RPMI8226 (cell line): ENCODE results near the gene SLC2A6.

Source experiments
- DNase-seq: peaks from one replicate; pipeline ENCODE4 v3.0.0-alpha.2; 2015

The SLC2A6 gene

GRCh38 chr9:133495327-133496293 is 16.7 kb upstream of the SLC2A6 start:
- DNase-seq, result no peak

- no peak for DNase-seq
These were observed 15.9 kb upstream of the SLC2A6 start for GRCh38 chr9:133494636-133495326.

DNA sequence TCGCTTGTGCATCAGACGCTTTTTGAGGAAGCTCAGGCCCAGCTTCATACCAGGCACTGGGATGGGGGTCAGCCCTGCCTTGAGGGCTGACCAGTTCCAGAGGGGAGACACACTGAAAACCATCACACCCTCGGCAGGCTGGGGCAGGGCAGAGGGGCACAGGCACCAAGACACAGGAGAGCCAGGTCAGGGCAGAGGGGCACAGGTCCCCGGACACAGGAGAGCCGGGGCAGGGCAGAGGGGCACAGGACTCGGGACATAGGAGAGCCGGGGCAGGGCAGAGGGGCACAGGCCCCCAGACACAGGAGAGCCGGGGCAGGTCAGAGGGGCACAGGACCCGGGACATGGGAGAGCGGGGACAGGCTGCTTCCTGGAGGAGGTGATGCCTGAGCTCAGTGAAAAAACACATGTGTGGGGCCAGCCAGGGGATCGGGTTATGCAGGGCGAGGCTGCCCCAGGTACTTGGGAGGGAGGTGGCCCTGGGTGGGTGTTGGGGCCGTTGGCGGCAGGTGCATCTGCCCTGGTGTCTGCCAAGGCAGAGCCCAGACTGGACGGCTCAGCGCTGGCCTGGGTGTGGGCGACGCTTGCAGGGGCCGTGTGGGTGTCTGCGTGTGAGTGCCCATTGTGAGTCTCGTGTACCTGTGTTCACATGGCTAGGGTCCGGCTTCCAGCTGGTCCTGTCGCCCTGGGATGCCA is 15.1 kb upstream of the SLC2A6 start:
- DNase-seq, result no peak

DNA sequence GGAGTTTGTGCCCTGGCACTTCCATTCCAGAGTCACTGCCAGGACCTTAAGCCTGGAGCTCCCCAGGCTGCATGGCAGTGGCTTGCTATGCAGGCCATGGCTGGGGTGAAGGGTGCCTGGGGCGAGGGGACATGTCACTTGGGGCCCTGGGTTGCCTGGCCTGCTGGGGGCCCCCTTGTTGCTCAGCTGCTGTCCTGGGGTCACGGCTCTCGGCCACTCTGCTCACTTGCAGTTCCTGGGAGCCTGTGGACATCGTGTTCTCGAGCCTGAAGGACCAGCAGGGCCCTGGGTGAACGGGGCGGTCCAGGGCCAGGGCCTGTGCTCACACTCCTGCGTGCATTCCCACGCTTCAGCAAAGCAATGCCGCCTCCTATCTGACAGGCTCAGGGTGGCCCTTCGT is 14.5 kb upstream of the SLC2A6 start:
- no peak for DNase-seq

DNA sequence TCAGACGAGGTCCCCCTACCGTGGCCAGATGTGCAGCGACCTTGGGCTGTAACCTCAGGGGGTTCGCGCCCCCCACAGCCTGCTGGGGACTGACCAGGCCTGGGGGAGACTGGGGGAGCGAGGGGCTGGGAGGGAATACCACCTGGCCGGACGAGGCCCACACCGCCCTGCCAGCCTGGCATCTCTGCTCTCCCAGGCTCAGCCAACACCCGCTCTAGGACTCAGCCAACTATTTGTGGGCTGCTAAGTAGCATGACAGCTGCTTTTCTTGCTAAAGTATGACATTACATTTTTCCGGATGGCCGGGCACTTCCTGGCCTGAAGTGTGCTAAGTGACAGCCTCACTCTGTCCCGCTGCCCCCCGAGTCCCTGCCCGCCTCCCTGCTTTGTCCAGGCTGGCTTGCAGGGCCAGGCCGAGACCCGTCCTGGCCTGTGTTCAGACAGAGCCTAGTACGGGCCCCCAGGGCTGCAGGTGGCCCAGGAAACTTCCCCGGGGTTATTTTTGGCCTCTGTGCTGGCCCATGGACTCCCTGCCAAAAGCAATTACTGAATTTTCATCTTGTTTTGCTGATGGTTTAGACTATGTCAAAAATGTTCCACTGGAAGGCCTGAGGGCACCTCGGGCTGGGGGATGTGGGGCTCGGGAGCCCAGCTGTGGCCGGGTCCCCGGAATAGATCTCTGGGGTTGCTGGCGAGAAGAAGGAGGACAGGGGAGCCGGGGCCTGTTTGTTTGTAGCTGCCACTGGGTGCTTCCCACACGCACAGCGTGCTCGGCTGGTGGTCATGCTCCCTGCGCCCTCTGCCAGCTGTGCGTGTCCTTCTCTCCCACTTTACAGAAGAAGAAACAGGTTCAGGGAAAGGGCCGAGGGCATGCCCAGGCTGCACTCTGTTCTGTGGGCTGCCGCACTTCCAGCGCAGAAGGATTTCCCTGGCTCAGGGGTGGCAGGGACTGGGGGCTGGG is 13.4 kb upstream of the SLC2A6 start:
- peak; percentile 82 for DNase-seq

DNA sequence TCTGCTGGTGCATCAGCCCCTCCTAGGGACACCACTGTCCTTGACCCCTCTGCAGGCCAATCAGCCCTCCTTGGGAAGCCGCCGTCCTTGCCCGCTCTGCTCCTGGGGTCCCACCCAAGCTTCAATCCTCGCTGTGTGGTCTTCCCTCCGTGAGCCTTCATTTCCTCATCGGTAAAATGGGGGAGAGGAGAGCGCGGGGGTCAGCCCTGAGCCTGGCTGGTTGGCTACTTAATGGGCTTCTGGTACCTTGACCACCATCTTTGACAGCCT is 12.7 kb upstream of the SLC2A6 start:
- DNase-seq, result no peak

DNA sequence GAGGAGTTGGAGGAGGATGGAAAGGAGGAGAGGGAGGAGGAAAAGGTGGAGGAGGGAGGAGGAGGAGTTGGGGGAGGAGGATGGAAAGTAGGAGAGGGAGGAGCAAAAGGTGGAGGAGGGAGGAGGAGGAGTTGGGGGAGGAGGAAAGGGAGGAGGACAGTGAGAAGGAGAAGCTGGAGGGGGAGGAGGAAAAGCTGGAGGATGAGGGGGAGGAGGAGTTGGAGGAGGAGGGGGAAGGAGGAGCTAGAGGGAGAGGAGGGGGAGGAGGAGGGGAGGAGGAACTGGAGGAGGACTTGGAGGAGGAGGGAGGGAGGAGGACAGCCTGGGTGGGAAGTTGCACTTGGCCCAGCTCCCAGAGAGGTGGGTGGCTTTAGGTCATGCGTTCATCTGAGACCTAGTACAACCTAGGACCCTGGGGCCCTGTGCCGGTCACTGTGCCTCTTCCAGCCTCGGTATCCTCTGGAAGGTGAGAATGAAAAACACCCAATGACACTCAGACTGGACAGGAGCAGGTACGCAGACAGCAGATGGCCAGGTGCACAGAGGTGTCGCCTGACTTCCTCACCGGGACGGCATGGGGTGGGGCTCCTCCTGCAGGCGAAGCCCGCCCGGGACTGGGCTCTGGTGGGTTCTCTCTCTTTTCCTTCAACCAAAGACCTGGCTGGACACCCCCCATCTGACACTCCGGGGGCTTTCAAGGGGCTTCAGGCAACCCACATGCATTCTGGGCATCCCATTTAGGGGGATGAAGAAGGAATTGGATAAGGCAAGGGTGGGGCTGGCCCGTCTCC is 12.2 kb upstream of the SLC2A6 start:
- DNase-seq, result peak; percentile 65

GRCh38 chr9:133490201-133490681 is 11.3 kb upstream of the SLC2A6 start:
- DNase-seq, result no peak

DNA sequence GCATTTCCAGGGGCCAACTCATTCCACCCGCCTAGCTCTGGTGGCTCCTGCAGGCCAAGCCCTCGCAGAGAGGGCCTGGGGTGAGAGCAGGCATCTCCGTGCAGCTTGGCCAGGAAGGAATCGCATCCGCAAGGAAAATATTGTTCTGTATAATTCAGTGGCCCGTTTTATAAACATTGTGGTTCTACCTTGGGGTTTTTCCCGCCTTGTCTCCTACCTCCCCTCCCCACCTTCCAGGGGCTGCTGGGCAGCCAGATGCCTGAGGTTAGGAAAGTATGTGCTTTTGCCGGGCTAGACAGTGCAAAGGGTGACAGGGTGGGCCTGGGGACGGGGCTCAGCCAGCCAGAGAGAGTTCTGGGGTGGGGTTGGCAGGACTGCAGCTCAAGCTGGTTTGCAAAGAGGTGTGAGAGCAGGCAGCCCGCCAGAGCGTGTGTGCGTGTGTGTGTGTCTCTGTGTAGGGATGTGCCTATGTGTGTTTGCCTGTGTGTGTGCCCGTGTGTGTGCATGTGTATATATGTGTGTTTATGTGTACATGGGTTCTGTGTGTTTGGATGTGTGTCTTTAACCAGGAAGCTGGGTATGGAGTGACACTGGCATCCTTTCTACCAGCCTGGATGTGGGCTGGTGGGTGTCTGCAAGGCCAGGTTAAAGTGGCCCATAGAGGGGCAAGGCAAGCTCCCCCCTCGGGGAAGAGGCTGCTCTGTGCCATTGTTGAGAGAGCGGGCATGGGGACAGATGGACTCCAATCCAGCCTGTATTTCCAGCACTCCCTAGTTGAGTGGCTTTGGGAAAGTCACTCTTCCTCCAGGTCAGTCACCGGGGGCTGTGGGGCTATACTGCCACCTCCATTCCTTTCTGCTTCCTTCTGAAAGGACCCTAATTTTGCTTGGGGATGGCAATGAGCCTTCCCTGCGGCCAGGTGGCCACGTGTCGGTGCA is 10.6 kb upstream of the SLC2A6 start:
- no peak for DNase-seq

DNA sequence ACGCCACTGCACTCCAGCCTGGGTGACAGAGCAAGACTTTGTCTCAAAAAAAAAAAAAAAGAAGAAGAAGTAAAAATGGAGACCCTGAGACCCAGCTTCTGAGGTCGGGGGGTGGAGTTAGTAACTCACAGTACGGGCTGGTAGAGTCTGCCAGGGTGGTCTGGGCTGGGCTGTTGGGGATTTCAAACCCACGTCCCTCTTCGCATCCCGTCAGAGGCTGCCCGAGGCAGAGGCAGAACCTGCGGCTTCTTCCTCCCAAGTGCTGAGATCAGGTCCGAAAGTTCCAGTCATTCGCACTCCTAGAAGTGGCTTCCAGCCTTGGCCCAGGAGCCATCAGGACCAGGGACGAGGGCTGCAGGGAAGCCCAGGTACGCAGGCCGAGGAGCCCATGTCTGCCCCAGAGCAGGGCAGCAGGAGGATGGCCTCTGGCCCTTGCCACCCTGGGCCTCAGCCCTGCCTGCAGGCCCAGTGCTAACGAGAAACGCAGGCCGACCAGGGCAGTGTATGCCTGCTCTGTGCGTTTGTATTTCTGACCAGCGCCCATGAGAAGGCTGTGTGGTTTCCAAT is 9.9 kb upstream of the SLC2A6 start:
- no peak for DNase-seq

- no peak for DNase-seq
These were observed 8.4 kb upstream of the SLC2A6 start for GRCh38 chr9:133487331-133487725.

DNA sequence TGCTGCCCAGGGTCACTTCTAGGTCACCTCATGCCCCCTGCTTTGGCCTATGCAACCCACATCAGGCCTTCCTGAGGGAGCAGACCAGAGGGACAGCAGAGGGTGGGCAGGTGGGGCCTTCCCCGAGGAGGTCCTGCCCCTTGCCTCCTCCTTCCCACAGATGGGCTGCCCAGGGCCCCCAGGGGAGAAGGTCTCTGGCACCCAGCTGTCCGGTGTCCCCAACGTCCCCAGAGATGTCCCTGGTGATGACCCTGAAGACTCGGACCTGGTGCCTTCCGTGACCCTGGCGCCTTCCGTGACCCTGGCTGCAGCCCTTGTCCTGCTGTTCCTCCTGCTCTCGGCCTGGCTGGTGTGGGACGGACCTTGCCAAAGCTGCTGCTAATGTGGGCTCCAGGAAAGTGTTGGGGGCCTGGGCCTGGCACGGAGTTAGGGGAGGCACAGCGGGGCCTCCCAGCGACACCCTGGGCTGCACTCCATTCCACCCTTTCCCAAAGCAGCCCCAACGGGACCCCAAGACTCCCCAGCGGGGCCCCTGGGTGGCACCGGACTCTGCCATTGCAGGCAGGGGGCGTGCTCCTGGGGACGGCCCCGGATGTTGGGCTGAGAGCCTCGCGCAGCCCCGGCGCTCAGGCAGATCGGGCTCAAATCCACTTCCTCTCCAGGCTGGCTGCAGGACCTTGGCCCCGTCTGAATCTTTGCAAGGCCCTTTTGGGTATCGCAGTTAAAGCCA is 6.8 kb upstream of the SLC2A6 start:
- DNase-seq, result peak; percentile 71

GRCh38 chr9:133484671-133485437 is 6.0 kb upstream of the SLC2A6 start:
- DNase-seq, result no peak

- DNase-seq, result no peak
These were observed 4.7 kb upstream of the SLC2A6 start for GRCh38 chr9:133483611-133484010.

GRCh38 chr9:133477992-133478850 is 678 bp downstream of the SLC2A6 start:
- peak; percentile 84 for DNase-seq

DNA sequence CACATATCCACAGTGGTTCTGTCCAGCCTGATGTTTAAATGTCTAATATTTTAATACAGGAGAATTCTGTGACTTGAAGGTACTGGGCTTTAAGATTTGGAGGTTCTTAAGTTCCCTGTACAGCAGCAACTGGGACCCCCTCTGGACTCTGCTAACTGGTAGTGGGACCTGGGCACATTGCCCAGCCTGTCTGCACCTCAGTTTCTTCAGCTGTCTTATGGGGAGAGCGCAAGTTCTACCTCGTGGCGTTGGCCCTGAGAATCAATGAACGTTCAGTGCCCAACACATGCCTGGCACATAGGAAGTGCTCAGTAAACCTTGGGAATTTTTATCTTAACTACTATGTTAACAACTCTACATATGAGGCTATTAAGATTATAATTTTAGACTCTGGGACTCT is 1.4 kb downstream of the SLC2A6 start:
- DNase-seq, result no peak

GRCh38 chr9:133476941-133477340 is 2.0 kb downstream of the SLC2A6 start:
- no peak for DNase-seq
